NCI-H128 (cell line): ENCODE data around the gene HS6ST3.
"Not testable (repeated sequence)": the region's sequence is repeated elsewhere in the genome, so short reads cannot be mapped to it uniquely, and the experiment has no call there.

Experiments
- DNase-seq: peaks from one replicate; lab custom pipeline; 2025; ENCODE audit not compliant: unreplicated experiment; lab: John Stamatoyannopoulos, UW

The HS6ST3 gene

DNA sequence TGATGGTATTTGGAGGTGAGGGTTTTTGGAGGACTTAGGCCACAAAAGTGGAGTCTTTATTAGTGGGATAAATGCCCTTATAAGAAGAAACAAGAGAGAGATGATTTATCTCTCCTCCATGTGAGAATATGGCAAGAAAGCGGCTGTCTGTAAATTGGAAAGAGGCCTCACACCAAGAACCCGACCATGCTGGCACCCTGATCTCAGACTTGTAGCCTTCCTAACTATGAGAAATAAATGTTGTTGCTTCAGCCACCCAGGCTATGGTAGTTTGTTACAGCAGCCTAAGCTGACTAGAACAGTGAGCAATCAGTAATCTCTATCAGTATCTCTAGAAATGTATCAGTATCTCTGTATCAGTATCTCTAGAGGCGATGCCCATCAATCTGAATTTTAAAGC is 617.2 kb downstream of the HS6ST3 start:
- DNase-seq: no peak

DNA sequence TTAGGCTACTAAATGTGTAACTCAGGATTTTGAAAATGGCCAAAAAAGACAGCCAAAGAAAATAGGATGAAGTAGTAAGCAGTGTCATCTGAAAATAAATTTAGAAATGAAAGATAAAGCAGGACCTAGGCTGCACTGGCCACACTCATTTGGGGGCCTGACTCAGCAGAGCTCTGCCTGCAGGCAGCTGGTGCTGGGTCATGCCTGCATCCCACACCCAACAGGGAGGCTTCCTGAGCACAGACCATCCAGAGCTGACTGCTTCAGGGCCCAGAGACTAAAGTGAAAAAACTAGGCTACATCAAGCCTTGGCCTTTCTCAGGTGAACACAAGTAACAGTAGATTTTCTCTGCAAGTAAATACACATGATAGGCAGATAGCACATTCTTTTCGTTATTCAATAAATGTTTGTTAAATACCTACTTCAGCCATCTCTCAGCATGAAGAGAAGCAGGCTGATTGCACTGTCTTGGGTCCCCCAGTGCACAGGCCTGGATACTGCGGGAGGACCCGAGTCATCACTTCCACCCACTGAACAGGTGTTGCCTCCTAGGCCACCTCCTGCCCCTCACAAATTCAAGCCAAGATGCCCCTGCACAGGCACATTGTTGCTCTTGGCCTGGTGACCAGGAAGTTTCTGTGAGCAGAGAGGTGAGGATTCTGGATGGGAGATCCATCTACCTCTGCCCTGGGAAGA is 620.4 kb downstream of the HS6ST3 start:
- no peak for DNase-seq

DNA sequence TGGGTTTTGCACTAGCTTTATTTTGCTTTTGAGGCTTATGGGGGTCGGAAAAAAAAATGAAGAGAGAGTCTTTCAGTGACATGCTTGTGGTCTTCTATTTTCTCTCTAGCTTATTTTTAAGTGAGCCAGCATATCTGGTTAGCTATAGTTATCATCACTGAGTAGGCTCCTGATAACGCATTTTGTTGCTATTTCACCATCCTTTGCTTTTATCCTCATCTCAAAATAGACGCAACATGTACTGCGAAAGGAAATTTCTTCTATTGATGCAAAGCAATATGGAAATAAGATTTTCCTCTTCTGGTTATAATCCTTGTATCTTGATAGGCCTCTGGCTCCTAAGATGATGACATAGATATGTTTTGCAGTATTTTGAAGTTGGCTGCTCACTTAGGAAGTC is 630.5 kb downstream of the HS6ST3 start:
- DNase-seq: no peak

DNA sequence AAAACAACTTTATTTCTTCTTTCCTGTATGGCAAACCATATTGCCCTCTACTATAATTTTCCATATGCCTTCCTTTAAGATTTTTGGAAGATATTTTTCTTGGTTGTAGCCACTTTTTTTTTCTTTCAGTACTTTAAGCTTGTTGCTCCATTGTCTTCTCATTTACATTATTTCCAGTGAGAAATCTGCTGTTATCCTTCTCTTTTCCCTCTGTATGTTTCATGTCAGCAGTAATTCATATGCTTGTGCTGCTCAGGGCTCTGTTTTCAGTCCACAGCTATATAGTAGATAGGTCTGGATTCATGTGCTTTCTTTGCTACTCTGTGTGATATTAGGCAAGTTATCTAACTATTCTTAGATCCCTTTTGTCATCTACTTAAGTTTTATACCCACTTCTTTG is 636.7 kb downstream of the HS6ST3 start:
- DNase-seq: no peak

DNA sequence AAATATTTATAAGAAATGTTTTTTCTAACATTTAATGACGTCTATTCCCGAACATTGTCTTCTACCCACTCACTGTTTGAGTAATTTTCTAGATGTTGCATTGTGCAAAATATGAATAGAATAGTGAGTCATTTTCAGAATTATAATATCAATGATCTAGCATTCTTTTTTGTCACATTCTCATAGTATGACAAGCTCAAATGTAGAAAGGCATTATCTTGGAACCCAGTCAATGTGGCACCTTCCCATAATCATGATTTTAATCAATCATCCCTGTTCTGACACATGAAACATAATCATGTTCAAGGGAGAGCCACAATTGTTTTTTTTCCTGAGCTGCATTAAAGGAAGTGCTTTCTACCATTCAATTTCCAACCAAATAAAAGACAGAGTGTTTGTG is 638.6 kb downstream of the HS6ST3 start:
- DNase-seq: no peak

DNA sequence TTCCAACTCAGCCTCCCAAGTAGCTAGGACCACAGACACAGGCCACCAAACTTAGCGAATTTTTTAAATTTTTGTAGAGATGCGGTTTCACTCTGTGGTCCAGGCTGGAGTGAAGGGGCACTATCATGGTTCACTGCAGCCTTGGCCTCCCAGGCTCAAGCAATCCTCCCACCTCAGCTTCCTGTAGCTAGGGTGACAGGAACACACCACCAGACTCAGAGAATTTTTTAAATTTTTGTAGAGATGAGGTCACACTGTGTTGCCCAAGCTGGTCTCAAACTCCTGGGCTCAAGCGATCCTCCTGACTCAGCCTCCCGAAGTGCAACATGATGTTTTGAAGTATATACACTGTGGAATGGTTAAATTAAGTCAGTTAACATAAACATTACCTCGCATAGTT is 640.8 kb downstream of the HS6ST3 start:
- no peak for DNase-seq

DNA sequence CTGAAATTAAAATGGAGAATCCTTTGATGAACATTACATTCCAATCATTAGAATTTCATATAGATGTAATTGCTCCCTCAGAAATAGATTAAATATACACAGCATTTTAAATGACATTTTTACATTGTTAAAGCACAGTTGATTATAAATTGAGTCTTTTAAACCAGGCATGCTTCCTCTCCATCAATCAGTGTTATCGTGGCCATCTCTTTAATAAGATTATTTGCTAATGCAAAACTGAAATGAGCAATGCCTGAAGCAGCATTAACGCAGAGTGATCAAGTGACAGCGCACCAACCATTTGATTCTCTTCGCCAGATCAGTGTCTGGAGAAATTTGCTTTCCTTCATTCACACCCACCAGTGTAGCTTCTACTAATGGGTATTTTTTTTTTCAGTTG is 644.6 kb downstream of the HS6ST3 start:
- DNase-seq: no peak

DNA sequence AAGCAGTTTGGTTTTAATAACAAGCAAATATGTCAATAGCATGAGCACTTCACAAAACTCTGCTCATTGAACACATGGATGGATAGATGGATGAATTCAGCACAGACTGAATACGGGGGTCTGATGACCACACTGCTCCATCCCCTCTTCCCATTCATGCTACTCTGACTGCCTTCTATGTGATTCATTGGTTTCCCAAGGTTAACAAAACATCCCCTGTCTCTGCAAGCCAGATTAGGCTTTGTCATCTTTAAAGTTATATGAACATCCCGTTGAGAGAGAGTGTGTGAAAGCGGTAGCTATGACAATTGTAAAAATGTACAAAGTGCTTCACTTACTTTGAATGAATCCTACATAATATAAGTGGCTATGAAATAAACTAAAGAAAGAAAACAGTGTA is 651.9 kb downstream of the HS6ST3 start:
- no peak for DNase-seq

DNA sequence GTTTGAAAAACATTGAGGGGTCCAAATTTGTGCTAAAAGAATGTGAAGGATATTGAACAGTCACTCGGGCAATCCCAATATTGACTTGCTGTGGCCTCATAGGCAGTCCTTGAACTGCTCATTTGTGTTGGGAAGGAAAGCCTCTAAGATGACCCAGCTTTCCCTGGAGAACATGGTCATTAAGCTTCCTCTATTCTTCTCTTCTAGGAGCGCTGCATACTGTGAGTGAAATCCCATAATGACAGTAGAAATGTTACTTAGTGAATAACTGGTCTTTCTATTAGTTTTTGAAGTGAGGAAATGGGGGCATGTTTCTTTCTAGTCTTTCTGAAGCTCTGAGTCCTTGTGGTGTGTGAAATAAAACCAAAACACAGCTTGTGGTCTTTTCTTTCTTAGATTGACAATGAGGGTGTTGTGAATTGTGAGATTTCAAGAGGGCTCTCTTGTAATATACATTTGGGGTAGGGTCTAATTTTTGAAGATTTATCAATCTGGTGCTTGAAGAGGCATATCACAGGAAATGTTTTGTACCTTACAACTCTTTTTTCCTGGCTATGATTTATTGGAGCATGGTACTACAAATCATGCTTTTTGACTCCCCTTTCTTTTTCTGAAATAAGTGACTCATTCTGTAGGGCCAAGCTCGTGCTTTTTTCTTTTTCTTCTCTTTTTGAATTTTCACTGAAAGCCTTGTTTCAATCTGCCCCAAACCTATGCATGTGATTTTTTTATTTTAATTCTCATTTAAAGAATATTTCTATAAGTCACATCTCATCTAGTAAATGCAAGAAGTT is 653.6 kb downstream of the HS6ST3 start:
- DNase-seq: no peak

DNA sequence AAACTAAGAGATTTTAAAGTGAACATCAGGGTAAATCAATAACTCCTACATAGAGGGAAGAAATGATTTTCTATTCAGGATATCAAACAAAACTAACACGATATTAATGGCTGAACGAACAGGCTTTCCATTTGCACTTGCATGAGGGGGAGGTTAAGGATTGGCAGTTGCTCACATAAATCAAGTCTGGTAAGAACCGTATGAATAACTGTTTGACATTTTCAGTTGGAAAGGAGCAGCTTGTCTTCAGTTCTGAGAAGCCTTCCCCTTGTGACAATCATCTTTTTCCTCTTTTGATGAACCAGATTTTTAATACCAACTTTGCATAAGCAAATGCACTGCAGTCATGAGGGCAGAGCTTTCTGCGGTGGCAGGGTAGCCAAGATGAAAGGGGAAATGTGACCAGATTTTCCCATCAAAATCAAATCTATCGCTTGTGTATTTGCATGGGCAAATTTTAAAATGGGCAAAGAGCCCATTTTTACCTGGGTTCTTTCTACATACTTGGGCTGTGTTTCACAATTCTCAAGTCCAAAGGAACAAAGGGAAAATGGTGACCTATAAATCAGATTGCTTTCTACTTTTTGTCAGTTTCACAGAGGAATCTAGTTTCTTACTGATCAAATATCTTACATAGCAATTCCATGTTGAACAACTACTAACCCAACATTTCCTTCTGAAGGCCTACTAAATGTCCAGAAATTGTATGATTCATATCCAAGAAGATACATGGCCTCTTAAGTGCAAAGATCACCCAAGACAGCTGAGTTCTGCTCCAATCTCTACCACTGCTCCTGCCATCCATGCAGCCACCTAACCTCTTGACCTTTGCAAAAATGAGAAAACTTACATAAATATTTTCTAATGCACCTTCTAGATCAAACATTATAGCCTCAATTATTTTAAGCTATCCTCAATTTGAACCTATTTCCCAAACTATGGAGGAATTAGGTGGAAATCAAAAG is 654.7 kb downstream of the HS6ST3 start:
- DNase-seq: no peak

DNA sequence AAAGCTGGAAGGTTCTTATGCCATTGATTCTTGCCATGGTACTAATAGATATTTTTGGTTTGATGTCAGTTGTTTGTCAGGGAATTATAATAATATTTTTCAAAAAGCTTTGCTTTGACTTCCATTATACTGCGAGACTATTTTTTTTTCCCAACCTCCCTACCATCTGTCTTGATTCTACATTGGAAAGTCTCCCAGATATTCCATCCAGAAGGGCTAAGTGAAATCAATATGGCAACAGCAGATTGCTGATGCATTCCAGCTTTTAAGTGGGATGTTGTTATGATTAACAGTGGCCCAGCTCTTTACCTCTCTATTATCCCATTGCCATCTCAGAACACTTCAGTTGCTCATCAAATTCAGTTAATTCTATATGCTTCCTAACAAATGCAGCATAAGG is 657.0 kb downstream of the HS6ST3 start:
- no peak for DNase-seq

DNA sequence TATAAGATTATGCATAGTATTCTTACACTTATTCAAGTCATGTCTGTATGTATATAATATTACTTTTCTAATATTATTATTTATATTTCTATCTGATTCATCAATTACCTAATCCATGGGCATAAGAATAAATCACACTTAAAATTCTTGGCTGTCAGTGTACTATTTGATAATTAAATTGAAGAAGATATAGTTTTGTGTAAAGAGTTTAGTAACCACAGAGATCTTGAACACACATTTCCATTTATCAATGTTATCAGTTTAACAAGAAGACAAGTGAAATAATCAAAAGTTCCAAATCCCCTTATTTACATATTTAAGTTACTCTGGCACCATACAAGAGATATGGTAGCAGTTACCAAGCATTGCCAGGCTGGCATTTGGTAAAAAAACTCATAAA is 659.9 kb downstream of the HS6ST3 start:
- no peak for DNase-seq

DNA sequence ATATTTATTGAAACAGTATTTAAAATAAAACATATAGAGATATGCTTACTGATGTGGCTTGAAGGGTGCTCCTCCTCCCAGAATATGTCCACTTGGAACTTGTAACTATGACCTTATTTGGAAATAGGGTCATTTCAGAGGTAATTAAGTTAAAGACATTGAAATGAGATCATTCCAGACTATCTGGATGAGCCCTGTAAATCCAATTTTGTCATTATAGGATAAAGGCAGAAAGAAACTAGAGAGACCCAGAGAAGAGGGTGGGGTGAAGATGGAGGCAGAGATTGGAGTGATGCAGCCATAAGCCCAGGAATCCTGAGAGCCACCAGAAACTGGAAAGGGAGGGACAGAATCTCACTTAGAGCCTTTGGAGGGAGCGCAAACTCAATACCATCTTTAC is 661.2 kb downstream of the HS6ST3 start:
- no peak for DNase-seq

DNA sequence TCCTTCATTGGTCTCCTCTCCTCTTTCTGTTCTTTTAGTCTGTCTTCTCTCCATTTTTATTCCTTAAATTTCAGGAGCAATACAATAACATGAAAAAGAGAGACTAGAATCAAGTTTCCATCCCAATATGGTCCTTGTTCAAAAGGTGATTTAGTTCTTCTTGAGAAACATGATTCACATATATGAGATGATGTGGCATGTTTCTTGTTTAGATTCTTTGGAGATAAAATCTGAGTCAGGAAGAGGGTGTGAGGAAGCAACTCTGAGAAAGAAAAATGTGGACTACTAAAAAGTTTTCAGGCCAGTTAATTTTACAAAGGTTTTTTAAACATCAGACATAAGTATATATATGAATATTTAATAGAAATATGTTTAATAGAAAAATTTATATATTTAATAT is 673.0 kb downstream of the HS6ST3 start:
- no peak for DNase-seq

DNA sequence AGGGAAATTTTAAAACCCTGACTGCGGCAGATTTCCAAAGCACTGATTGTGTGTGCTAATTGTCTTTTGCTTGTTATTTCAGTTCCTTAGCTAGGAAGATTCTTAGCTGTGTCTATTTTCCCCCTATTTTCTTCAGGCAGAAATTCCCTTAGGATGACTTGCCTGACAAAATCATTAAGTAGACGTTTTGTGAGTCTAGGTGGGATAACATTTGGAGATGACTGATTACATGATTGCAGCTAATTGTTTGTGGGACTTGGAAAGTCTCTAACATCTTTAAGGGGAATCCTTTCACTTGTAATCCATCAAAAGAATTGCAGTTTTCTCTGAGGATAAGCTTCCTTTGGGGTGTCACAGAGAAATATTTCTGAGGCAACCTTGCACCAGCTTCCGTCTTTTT is 676.4 kb downstream of the HS6ST3 start:
- DNase-seq: no peak

DNA sequence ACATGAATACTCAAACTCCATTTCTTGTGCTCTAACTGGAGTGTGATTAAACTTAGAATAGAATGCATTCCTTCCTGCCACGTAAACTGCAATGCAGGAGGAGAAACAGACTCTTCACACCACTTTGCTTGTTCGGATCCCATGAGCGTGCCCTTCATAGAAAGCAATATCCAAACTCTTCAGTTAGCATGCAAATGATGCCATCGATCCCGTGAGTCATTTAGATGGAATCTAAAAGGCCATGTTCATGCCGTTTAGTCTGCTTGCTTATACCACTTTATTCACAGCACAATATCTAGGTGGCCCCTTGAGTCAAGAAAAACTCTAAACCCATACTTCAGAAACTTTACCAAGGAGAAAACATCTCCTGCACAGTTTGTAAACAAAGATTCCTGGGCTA is 678.6 kb downstream of the HS6ST3 start:
- no peak for DNase-seq

DNA sequence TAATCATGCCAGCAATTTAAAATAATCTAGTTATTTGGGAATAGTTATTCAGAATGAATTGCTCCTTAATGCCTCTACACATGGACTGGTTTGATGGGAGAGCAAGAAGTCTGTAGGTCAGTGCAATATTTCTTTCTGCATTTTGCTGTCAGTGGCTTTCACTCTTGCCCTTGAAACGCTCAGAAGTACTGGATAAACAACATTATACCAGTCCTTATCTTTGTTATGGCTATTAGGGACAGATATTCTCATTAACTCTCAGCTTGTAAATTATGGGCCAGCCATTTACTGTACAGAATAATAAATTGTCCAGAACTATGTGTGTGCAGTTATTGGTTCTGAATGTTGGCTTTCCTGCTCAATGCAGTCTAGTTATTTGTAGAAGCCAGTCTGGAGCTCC is 680.0 kb downstream of the HS6ST3 start:
- no peak for DNase-seq

DNA sequence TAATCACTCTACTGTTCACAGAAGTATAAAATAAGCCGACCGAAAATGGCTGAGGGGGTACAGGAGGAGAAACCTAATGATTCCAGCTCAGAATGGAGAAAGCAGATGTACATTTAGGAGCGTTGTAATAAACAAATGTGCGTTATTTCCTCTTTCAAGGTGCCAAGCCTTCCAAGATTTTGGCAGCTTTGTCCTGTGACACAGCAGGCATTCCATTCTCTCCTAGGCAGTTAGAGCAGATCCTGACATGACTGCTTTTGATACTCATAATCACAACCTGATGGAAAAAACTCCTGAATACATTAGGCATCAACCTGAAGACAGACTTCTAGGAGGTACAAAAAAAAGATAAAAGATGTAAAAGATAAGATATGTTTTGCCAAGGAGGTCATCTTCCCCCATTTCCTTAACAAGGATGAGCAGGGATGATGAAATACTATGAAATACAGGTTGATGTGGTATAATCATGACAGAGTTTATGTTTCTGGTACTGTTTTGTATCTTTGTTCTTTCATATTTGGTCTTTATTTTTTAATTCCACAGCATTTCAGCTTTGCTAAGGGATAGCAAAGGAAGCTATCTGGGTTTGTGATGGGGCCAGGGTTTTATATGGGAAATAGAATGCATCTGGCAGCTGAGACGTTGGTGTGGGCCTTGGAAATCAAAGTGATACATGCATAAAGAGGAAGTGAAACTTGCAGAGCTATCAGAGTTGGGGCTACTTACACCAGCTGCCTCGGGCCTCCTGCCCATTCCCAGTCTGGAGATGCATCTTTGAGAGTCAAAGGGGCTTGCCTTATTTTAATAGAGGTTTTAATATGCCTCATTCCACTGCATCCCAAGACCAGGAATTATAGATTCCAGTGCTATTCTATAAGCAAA is 681.8 kb downstream of the HS6ST3 start:
- DNase-seq: no peak

DNA sequence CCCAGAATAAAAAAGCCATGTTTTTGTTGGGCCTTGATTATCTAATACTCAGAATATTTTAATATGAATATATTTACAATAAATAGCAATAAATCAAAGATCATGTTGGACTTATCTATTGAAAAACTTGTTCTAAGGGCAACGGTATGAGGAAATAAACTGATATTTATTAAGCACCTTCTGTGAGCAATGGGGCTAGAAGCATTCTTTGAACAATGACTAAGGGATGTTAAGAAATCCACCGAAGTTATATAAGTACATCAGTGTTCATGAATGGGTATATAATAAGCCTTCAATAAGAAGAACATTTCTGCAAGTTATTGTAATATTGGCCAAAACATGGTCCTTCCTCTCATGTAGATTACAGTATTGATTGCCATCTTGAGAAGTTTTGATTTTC is 682.5 kb downstream of the HS6ST3 start:
- no peak for DNase-seq

DNA sequence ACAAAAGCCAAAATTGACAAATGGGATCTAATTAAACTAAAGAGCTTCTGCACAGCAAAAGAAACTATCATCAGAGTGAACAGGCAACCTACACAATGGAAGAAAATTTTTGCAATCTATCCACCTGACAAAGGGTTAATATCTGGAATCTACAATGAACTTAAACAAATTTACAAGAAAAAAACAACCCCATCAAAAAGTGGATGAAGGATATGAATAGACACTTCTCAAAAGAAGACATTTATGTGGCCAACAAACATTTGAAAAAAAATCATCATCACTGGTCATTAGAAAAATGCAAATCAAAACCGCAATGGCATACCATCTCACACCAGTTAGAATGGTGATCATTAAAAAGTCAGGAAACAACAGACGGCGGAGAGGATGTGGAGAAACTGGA is 688.4 kb downstream of the HS6ST3 start:
- not testable (repeated sequence) for DNase-seq

DNA sequence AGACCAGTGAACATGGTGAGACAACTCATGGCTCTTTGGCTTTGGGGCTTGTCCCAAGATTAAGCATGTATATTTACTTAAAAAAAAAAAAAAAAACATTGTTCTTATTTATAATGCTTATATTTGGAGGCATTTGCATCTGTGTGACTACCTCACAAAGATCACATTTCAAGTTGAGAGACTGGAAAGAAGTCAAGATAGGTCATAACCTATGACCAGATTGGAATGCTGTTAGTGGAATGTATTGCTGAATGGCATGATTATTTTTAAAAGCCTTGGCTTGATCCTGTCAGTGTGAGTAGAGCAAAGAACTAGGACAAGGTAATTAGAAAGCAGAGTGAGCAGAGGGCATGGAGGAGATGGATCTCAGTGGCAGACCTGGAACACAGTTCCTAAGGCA is 689.8 kb downstream of the HS6ST3 start:
- no peak for DNase-seq
